A549 (cell line): Measurements from ENCODE around the gene PCNX4. TPM values are rescaled to one million over a fixed set of nuclear protein-coding genes. Genes with fewer than 3 reads are reported as not detected.

Experiments
- ATAC-seq, 2 experiments: fragments of 200-7000 bp in 1 of 2; fragments of >200 bp in 1 of 2; cut with Nextera tagmentation in 1 of 2; cut with Tn5 transposase in 1 of 2; 3 replicates each; pipeline versions ENCODE4 v1.8.0 to v1.9.1; 2018 to 2020; ENCODE audit warnings: mild to moderate bottlenecking in 1 of 2, moderate library complexity in 1 of 2
- CTCF ChIA-PET: fragments of 300-600 bp; sonication (Branson Sonifier 250); formaldehyde crosslinking; extraction: SDS; loops from one replicate; lab custom pipeline; 2021; ENCODE audit warnings: antibody characterized with exemption, inconsistent platforms; lab: Yijun Ruan, JAX
- POLR2A ChIA-PET: fragments of 350-600 bp; formaldehyde crosslinking; extraction: SDS; loops from one replicate; lab custom pipeline; 2021; ENCODE audit warnings: antibody characterized with exemption, inconsistent platforms; lab: Yijun Ruan, JAX
- DNase-seq, 2 experiments: peaks; one replicate each; pipeline versions ENCODE4 v3.0.0 to v3.0.0-alpha.2; 2011 to 2016; ENCODE audit warnings: low read depth in 1 of 2, low spot score in 1 of 2
- FAIRE-seq: peaks from 2 replicates; lab custom pipeline; 2011; peaks lifted over from hg19 to GRCh38; lab: Jason Lieb, UNC
- H3K27ac ChIP-seq, 2 experiments: fragments of >200 bp; sonication (Bioruptor Twin); formaldehyde crosslinking; 3 replicates each; pipeline ENCODE4 v1.5.1; 2016 to 2017
- H3K4me1 ChIP-seq: fragments of >200 bp; sonication (Bioruptor Twin); formaldehyde crosslinking; 3 replicates; pipeline ENCODE4 v1.6.1; 2016
- H3K4me2 ChIP-seq: fragments of >200 bp; sonication (Bioruptor Twin); formaldehyde crosslinking; 3 replicates; pipeline ENCODE4 v1.6.1; 2016
- H3K4me3 ChIP-seq: fragments of >200 bp; sonication (Bioruptor Twin); formaldehyde crosslinking; 3 replicates; pipeline ENCODE4 v1.5.1; 2016
- H3K9me3 ChIP-seq: fragments of >200 bp; sonication (Bioruptor Twin); formaldehyde crosslinking; 3 replicates; pipeline ENCODE4 v1.6.1; 2016
- BCL3 ChIP-seq: fragments of >200 bp; sonication (Bioruptor Twin); formaldehyde crosslinking; IDR thresholded peaks from 3 replicates; pipeline ENCODE4 v1.6.1; 2016
- CBX2 ChIP-seq: fragments of 200-600 bp; sonication (generic); IDR thresholded peaks from 2 replicates; pipeline ENCODE4 v1.6.1; 2016; ENCODE audit warnings: low read depth, mild to moderate bottlenecking, borderline replicate concordance
- CEBPB ChIP-seq, 2 experiments: fragments of >200 bp in 1 of 2; sonication (Bioruptor Twin) in 1 of 2; formaldehyde crosslinking in 1 of 2; IDR thresholded peaks; 2 replicates each; pipeline ENCODE4 v1.6.1; 2012 to 2016
- EHF ChIP-seq: fragments of 250-450 bp; sonication (Bioruptor Pico); IDR thresholded peaks from 2 replicates; pipeline ENCODE4 v1.5.0; 2020; ENCODE audit warnings: mild to moderate bottlenecking
- EHMT2 ChIP-seq: fragments of 200-600 bp; sonication (generic); IDR thresholded peaks from 2 replicates; pipeline ENCODE4 v1.6.1; 2016; ENCODE audit warnings: antibody characterized with exemption, low read depth, mild to moderate bottlenecking, moderate library complexity
- EP300 ChIP-seq, 2 experiments: fragments of >200 bp; sonication (Bioruptor Twin); formaldehyde crosslinking; IDR thresholded peaks; 2 replicates in 1 of 2; 3 replicates in 1 of 2; pipeline ENCODE4 v1.6.1; 2016 to 2017
- ESRRA ChIP-seq: fragments of 150-350 bp; IDR thresholded peaks from 2 replicates; pipeline ENCODE4 v1.6.1; 2014; ENCODE audit warnings: mild to moderate bottlenecking, low read length, borderline replicate concordance
- FOSB ChIP-seq: fragments of 250-450 bp; sonication (Bioruptor Pico); IDR thresholded peaks from 2 replicates; pipeline ENCODE4 v1.5.0; 2020; ENCODE audit warnings: mild to moderate bottlenecking, moderate library complexity
- FOSL2 ChIP-seq, 2 experiments: fragments of 450-650 bp in 1 of 2; fragments of >200 bp in 1 of 2; sonication (Bioruptor Twin) in 1 of 2; formaldehyde crosslinking; IDR thresholded peaks; 2 replicates each; pipeline versions ENCODE4 v1.5.0 to v1.6.1; 2016 to 2020; ENCODE audit warnings: mild to moderate bottlenecking in 1 of 2, moderate library complexity in 1 of 2
- FOXS1 ChIP-seq: fragments of 250-450 bp; sonication (Bioruptor Pico); IDR thresholded peaks from 2 replicates; pipeline ENCODE4 v1.5.0; 2020; ENCODE audit warnings: mild to moderate bottlenecking, moderate library complexity
- GATA3 ChIP-seq: IDR thresholded peaks from 2 replicates; pipeline ENCODE4 v1.6.1; 2012; ENCODE audit warnings: borderline replicate concordance
- HDAC2 ChIP-seq: fragments of 200-600 bp; sonication (generic); IDR thresholded peaks from 2 replicates; pipeline ENCODE4 v1.6.1; 2016
- HEYL ChIP-seq: fragments of 250-450 bp; sonication (Bioruptor Pico); IDR thresholded peaks from 2 replicates; pipeline ENCODE4 v1.8.0; 2021; ENCODE audit warnings: mild to moderate bottlenecking, moderate library complexity
- HOXA7 ChIP-seq: fragments of 250-450 bp; sonication (Bioruptor Pico); IDR thresholded peaks from 2 replicates; pipeline ENCODE4 v1.5.0; 2020; ENCODE audit warnings: mild to moderate bottlenecking, moderate library complexity
- KDM1A ChIP-seq: fragments of 200-600 bp; sonication (generic); IDR thresholded peaks from 2 replicates; pipeline ENCODE4 v1.6.1; 2016; ENCODE audit warnings: low read depth, mild to moderate bottlenecking
- MAFK ChIP-seq: fragments of 450-650 bp; IDR thresholded peaks from 2 replicates; pipeline ENCODE4 v1.6.1; 2014; ENCODE audit not compliant: partially characterized antibody
- MAX ChIP-seq: IDR thresholded peaks from 2 replicates; pipeline ENCODE4 v1.6.1; 2012
- NFE2L2 ChIP-seq: fragments of 150-350 bp; conservative IDR thresholded peaks from 2 replicates; pipeline ENCODE4 v1.6.1; 2014; ENCODE audit warnings: low read length
- NPAS2 ChIP-seq: fragments of 250-450 bp; sonication (Bioruptor Pico); IDR thresholded peaks from 2 replicates; pipeline ENCODE4 v1.8.0; 2022; ENCODE audit warnings: mild to moderate bottlenecking, moderate library complexity, borderline replicate concordance
- NR3C1 ChIP-seq: fragments of >200 bp; sonication (Bioruptor Twin); formaldehyde crosslinking; IDR thresholded peaks from 3 replicates; pipeline ENCODE4 v1.6.1; 2017
- POLR2AphosphoS2 ChIP-seq: conservative IDR thresholded peaks from 2 replicates; pipeline ENCODE4 v1.6.1; 2012; ENCODE audit warnings: low read length, improper control_type of control experiment, inconsistent platforms
- RARB ChIP-seq: fragments of 250-450 bp; sonication (Bioruptor Pico); IDR thresholded peaks from 2 replicates; pipeline ENCODE4 v1.8.0; 2021; ENCODE audit warnings: mild to moderate bottlenecking, moderate library complexity
- RCOR1 ChIP-seq: fragments of 150-350 bp; IDR thresholded peaks from 2 replicates; pipeline ENCODE4 v1.6.1; 2014; ENCODE audit warnings: antibody characterized with exemption, low read length, low read depth
- REST ChIP-seq: fragments of 200-600 bp; sonication (generic); IDR thresholded peaks from 2 replicates; pipeline ENCODE4 v1.6.1; 2016; ENCODE audit warnings: antibody characterized with exemption, mild to moderate bottlenecking, moderate library complexity
- RFX5 ChIP-seq: fragments of 450-650 bp; IDR thresholded peaks from 2 replicates; pipeline ENCODE4 v1.7.1; 2014; ENCODE audit warnings: antibody characterized with exemption, mild to moderate bottlenecking, moderate library complexity
- USF2 ChIP-seq: fragments of 450-650 bp; IDR thresholded peaks from 2 replicates; pipeline ENCODE4 v1.6.1; 2014; ENCODE audit warnings: antibody characterized with exemption
- ZC3H11A ChIP-seq: fragments of 450-650 bp; IDR thresholded peaks from 2 replicates; pipeline ENCODE4 v1.6.1; 2014; ENCODE audit warnings: antibody characterized with exemption, mild to moderate bottlenecking
- ZFP36 ChIP-seq: fragments of 450-650 bp; IDR thresholded peaks from 2 replicates; pipeline ENCODE4 v1.6.1; 2014; ENCODE audit warnings: borderline replicate concordance; ENCODE audit not compliant: partially characterized antibody
- WGBS: methylation state at CpG from one replicate; pipeline ENCODE4 v1.1.6; 2017; ENCODE audit errors: missing lambda C conversion rate; 5-methylcytosine and 5-hydroxymethylcytosine counted together
- polyA plus RNA-seq, 4 experiments: library from polyadenylated mRNA; depleted of rRNA in 3 of 4; stranded (reverse); fragments of >200 nt; fragmentation: RNase III in 1 of 4; extraction: RNeasy Plus Mini Kit Qiagen cat#74134 plus additional on column Dnase treatment in 1 of 4; gene quantifications; 2 replicates in 3 of 4; 3 replicates in 1 of 4; pipeline ENCODE4 v1.2.3, GENCODE V29; 2011 to 2017
- TF ChIP-seq, protein P1 (sequence below): fragments of 150-350 bp; IDR thresholded peaks from 2 replicates; pipeline ENCODE4 v1.6.1; 2014; ENCODE audit warnings: low read depth, mild to moderate bottlenecking, low read length

PCNX4 gene
- polyA plus RNA-seq, 2 of the 4 experiments (the other 2 are of a cell fraction), result 24.2 to 51.0 TPM

DNA sequence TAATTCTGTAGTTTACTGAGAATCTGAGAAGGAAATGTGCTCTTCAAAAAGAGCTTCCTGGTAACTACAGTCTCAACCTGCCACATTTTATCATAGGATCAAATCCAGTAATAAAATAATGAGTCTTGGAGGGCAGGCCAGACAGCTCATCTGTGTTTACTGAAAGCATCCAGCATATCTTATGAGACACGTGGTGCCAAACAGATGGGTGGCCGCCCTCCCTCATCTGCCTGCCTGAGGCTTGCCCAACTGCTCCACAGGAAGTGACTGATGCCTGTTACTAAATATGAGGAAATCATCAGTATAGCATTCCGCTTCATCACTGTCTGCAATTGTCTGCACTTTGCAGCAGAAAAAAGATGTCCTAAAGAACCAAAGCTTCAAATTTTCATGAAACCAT is 60.0 kb downstream of the PCNX4 start (continued):
- TF ChIP-seq HEYL, result no peak
- no peak for TF ChIP-seq ZC3H11A
- TF ChIP-seq, protein P1, sequence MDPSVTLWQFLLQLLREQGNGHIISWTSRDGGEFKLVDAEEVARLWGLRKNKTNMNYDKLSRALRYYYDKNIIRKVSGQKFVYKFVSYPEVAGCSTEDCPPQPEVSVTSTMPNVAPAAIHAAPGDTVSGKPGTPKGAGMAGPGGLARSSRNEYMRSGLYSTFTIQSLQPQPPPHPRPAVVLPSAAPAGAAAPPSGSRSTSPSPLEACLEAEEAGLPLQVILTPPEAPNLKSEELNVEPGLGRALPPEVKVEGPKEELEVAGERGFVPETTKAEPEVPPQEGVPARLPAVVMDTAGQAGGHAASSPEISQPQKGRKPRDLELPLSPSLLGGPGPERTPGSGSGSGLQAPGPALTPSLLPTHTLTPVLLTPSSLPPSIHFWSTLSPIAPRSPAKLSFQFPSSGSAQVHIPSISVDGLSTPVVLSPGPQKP, result no peak
- no peak for TF ChIP-seq FOSB (CRISPR knock-in tag)
- peak; percentile 26 for TF ChIP-seq MAFK
- no peak for TF ChIP-seq POLR2AphosphoS2
- no peak for TF ChIP-seq NPAS2 (CRISPR knock-in tag)
- TF ChIP-seq NR3C1, result no peak
- no peak for TF ChIP-seq HDAC2
- no peak for TF ChIP-seq REST
- no peak for TF ChIP-seq KDM1A
- no peak for TF ChIP-seq FOXS1 (CRISPR knock-in tag)
- no peak for TF ChIP-seq ZFP36
- no peak for TF ChIP-seq NFE2L2
- no peak for TF ChIP-seq BCL3
- no peak for TF ChIP-seq RFX5
- TF ChIP-seq CEBPB (IDR thresholded peaks at IDR 0.05), result peak; percentile 78 to 87
- peak in 1 of 2 experiments; percentile 22; a peak in 1 of 5 replicates for TF ChIP-seq EP300 (IDR thresholded peaks at IDR 0.05)
- TF ChIP-seq RCOR1, result no peak
- no peak for TF ChIP-seq FOSL2 (IDR thresholded peaks at IDR 0.05)
- TF ChIP-seq FOSL2 (CRISPR knock-in tag; IDR thresholded peaks at IDR 0.05), result peak; percentile 75
- TF ChIP-seq HOXA7 (CRISPR knock-in tag), result no peak
- TF ChIP-seq RARB, result no peak
- no peak for TF ChIP-seq ESRRA
- peak; percentile 69 for TF ChIP-seq MAX

- Histone ChIP-seq H3K4me3 (no peak overlapping the region), H3K4me1 (peaks cover 17% of the 10 kb centered on the region), H3K4me2 (no peak overlapping the region), H3K9me3 (no peaks in the 10 kb centered on the region), H3K27ac (no peak overlapping the region)
- FAIRE-seq, result no peak
- DNase-seq, result no peak
- CTCF ChIA-PET, result interaction anchor here (0.6 to 1.9 kb wide), 5 partner anchors 9 to 577 kb away, joined by 3 to 17 read pairs (median 3); partner anchors contain the start of genes CCDC175, DHRS7 and PCNX4
- TF ChIP-seq NFE2L2 (no peak), EHF (no peak), CBX2 (no peak), GATA3 (no peak), USF2 (no peak), MAX (no peak), FOSL2 (IDR thresholded peaks at IDR 0.05) (no peak), FOSL2 (CRISPR knock-in tag; IDR thresholded peaks at IDR 0.05) (no peak), ZFP36 (no peak), EHMT2 (no peak), MAFK (no peak)
- POLR2A ChIA-PET, result interaction anchor here (1.2 kb wide), 1 partner anchor 11 kb away, joined by 3 read pairs; the partner anchor contains the start of gene DHRS7
- 94% methylated on average over 3 of the region's 3 CpGs for WGBS
- no peak for ATAC-seq
These were observed 62.3 kb downstream of the PCNX4 start for GRCh38 chr14:60153991-60154390.
